ENCODE data around the gene SLC23A3.
"Not testable (repeated sequence)": the region's sequence is repeated elsewhere in the genome, so short reads cannot be mapped to it uniquely, and the experiment has no call there.

SLC23A3 gene

DNA sequence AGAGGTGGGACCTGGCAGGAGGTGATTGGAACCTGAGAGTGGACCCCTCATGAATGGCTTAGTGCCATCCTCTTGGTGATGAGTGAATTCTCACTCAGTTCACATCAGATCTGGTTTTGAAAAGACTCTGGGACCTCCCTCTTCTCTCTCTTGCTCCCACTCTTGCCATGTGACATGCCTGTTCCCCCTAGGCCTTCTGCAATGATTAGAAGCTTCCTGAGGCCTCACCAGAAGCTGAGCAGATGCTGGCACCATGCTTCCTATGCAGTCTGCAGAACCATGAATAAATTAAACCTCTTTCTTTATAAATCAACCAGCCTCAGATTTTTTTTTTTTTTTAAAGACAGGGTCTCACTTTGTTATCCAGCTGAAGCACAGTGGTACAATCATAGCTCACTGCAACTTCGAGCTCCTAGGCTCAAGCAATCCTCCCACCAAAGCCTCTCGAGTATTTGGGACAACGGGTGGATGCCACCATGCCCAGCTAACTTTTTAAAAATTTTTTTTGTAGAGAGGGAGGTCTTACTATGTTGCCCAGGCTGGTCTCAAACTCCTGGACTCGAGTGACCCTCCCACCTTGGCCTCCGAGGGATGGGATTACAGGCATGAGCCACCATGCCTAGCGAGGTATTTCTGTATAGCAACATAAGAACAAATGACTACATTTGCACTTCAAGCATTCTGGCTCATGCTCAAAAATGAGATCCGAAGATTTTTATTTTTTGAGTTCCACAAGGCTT is 34.8 kb upstream of the SLC23A3 start:
- DNase-seq: no peak

DNA sequence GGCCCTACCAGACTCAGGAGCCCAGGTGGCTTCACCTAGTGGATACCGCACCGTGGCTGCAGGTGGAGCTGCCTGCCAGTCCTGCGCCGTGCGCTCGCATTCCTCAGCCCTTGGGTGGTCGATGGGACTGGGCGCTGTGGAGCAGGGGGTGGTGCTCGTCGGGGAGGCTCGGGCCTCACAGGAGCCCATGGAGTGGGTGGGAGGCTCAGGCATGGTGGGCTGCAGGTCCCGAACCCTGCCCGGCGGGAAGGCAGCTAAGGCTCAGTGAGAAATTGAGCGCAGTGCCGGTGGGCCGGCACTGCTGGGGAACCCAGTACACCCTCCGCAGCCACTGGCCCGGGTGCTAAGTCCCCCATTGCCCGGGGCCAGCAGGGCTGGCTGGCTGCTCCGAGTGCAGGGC is 31.5 kb upstream of the SLC23A3 start:
- DNase-seq: not testable (repeated sequence)

DNA sequence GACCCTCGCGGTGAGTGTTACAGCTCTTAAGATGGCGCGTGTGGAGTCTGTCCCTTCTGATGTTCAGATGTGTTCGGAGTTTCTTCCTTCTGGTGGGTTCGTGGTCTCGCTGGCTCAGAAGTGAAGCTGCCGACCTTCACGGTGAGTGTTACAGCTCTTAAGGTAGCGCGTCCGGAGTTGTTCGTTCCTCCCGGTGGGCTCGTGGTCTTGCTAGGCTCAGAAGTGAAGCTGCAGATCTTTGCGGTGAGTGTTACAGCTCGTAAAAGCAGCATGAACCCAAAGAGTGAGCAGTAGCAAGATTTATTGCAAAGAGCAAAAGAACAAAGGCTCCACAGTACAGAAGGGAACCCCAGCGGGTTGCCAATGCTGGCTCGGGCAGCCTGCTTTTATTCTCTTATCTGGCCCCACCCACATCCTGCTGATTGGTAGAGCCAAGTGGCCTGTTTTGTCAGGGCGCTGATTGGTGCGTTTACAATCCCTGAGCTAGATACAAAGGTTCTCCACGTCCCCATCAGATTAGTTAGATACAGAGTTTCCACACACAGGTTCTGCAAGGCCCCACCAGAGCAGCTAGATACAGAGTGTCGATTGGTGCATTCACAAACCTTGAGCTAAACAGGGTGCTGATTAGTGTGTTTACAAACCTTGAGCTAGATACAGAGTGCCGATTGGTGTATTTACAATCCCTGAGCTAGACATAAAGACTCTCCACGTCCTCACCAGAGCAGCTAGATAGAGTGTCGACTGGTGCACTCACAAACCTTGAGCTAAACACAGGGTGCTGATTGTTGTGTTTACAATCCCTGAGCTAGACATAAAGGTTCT is 30.9 kb upstream of the SLC23A3 start:
- DNase-seq: not testable (repeated sequence)

DNA sequence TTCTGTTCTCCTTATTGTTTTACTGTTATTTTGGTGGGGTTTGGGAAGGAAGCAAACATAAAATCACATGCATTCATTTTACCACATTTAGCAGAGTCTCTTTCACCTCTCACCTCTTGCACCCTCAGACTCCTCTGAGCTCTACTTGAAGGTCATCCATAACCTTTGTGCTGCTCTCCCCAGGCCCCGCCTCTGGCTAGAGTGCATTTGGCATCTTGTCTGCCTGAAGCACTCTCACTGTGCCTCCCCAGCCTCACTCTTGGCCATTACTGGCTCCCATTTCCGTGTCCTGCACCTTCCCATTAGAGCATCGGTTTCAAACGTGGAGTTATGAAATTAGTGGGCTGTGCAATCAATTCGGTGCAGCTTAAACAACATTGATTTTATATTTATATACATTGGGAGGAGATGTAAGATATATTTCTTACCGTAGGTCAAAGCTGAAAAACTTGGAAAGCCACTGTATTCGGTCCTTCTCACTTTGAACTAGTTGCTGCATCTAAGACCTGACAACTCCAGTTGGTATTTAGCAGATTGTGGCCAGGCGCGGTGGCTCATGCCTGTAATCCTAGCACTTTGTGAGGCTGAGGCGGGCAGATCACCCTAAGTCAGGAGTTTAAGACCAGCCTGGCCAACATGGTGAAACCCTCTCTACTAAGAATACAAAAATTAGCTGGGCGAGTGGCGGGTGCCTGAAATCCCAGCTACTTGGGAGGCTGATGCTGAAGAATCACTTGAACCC is 29.8 kb upstream of the SLC23A3 start:
- no peak for DNase-seq

DNA sequence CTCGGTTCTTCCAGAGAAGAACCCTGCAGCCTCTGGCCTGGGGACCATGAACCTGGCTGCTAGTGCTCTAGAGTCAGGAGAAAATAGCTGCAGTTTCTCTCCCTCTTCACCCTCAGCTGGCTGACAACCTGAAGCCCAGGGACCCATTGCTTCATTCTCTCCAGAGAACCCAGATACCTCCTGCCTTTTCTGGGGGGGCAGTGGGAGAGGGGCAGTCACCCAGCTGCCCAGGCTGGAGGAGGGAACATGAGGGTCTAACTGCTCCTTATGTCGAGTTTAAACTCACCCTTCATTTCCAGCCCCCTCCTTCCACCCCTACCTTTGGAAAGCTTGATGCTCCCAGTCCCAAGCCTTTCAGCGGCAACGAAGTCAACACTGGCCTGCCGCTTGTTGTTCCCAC is 29.1 kb upstream of the SLC23A3 start:
- DNase-seq: no peak

DNA sequence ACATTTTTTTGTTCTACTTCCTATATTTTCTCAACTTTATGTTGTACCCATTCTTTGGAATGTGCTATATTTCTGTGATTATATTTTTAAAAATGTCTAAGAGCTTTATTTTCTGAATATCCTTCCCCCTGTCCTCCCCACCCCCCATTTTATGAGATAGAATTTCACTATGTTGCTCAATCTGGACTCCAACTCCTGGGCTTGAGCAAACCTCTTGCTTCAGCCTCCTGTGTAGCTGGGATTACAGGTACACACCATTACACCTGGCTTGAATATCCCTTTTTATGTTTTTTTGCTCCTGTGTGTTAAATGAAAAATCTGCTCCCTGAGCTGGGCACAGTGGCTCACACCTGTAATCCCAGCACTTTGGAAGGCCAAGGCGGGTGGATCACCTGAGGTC is 27.6 kb upstream of the SLC23A3 start:
- no peak for DNase-seq

DNA sequence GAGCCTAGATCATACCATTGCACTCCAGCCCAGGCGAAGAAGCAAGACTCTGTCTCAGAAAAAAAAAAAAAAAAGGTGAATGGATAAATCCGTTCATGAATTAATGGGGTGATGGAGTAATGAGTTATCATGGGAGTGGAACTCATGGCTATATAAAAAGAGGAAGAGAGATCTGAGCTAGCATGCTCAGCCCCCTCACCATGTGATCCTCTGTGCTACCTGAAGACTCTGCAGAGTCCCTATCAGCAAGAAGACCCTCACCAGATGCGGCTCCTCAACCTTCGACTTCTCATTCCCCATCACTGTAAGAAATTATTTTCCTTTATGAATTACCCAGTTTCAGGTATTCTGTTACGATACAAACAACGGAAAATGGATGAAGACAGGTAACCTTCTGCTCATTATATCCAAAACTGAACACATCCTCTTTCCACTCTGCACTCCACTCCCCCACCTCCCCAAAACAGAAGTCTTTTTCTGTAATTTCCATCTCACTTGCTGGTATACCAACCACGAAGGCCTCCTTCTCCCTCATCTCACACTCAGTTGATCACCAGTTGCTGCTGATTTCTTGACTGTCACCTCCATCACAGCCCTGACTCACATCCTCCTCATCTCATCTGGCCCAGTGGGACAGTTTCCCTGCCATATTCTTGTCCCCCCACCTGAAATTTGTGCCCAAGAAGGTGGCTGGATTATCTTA is 17.1 kb upstream of the SLC23A3 start:
- DNase-seq: no peak

DNA sequence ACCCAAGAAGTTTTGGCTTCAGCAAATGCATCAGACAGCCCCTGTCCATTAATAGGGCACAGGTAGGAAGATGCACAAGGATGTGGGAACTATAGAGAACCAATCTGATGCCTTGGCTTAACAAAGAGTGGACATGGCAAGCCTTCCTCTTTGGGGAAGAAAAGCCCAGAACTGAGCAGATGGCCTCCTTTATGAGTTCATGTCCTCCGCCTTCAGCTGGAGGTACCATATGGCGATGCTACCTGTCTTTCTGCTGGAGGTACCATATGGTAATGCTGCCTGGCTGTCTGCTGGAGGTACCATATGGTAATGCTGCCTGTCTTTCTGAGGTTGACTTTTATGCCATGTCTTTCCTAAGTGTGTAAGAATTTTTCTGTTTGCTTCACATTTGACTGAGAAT is 14.3 kb upstream of the SLC23A3 start:
- no peak for DNase-seq

DNA sequence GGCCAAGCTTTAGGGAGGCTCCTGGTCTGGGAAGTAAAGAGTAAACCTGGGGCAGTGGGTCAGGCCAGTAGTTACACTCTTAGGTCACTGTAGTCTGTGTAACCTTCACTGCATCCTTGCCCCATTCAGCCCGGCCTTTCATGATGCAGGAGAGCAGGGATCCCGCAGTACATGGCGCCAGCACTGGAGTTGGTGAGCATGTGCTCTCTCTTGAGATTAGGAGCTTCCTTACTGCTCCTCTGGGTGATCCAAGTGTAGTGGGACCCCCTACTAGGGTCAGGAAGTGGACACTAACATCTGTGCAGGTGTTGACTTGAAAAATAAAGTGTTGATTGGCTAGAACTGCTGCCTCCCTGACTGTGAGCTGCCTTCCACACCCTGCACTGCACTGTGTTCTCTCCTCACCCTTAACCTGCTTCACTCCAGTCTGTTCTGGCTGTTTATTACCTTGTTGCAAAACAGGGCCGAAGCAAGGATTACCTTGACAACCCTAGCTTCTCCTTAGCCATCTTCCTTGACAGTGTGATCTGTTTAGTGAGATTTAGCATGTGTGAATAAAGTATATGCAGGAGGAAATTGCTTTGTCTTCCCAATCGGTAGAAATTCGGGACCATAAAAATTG is 13.4 kb upstream of the SLC23A3 start:
- no peak for DNase-seq

DNA sequence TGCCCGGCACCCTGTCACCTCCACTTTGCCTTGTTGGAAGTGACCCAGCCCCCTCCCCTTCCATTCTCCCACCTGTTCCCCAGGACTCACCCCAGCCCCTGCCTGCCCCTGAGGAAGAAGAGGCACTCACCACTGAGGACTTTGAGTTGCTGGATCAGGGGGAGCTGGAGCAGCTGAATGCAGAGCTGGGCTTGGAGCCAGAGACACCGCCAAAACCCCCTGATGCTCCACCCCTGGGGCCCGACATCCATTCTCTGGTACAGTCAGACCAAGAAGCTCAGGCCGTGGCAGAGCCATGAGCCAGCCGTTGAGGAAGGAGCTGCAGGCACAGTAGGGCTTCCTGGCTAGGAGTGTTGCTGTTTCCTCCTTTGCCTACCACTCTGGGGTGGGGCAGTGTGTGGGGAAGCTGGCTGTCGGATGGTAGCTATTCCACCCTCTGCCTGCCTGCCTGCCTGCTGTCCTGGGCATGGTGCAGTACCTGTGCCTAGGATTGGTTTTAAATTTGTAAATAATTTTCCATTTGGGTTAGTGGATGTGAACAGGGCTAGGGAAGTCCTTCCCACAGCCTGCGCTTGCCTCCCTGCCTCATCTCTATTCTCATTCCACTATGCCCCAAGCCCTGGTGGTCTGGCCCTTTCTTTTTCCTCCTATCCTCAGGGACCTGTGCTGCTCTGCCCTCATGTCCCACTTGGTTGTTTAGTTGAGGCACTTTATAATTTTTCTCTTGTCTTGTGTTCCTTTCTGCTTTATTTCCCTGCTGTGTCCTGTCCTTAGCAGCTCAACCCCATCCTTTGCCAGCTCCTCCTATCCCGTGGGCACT is 12.7 kb upstream of the SLC23A3 start:
- no peak for DNase-seq

DNA sequence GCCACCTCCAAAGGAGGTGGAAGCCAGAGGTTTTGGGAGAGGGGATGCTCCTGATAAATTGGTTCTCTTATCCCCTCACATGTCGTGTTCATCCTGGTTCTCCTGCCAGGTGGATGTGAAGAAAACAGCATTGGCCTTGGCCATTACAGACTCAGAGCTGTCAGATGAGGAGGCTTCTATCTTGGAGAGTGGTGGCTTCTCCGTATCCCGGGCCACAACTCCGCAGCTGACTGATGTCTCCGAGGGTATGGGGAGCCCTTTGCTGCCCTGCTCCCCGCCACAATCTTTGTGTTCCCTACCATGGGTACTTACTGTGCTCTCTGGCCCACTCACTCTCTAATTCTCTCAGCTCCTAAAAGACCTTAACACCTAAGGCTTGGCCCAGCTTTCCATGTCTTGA is 11.7 kb upstream of the SLC23A3 start:
- no peak for DNase-seq

DNA sequence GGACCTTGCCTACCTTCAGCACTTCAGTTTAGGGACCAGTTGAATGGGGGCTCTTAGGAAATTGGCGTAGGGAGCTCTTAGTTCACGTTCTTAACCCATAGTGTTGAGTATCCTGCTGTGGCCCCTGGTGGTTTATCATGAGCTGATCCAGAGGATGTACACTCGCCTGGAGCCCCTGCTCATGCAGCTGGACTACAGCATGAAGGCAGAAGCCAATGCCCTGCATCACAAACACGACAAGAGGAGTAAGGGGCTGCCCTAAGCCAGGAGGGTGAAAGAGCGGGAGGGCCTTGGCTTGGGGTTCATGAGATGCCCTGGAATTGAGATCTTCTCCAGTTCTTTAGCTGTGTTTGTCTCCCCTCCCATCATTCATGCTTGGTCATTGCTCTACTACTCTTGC is 11.1 kb upstream of the SLC23A3 start:
- no peak for DNase-seq

DNA sequence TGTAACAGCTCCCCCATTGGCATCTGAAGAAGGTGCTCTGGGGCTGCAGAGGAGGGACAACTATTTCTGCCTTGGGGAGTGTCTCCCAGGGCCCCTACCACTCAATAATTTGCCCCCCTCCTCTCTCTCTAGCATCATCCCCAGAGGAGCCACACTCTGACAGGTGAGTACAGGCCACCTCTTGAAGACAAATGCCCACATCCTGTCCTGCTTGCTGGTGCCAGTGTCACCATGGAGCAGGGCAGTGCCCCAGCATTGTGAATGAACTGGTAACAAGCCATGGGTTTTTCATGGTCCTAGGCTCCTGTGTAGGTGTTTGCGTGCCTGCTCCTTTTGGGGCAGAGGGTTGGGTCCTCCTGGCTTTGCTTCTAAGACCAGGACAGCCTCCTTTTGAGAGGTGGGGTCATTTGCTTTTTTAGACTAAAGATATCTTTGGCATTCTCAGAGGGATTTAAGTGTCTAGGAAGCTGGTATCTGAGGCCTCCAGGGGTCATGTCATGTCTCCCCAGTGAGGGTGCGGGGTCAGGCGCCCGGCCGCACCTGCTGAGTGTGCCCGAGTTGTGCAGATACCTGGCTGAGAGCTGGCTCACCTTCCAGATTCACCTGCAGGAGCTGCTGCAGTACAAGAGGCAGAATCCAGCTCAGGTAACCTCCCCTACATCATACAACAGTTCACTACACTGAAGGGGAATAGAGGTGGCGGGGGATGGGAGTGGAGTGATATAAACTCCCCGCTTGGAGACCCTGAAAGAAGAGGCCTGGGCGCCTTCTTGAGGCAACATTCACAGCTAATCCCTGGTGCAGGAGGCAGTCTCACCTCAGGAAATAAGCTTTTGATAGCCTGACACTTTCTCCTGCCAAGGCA is 10.0 kb upstream of the SLC23A3 start:
- no peak for DNase-seq

DNA sequence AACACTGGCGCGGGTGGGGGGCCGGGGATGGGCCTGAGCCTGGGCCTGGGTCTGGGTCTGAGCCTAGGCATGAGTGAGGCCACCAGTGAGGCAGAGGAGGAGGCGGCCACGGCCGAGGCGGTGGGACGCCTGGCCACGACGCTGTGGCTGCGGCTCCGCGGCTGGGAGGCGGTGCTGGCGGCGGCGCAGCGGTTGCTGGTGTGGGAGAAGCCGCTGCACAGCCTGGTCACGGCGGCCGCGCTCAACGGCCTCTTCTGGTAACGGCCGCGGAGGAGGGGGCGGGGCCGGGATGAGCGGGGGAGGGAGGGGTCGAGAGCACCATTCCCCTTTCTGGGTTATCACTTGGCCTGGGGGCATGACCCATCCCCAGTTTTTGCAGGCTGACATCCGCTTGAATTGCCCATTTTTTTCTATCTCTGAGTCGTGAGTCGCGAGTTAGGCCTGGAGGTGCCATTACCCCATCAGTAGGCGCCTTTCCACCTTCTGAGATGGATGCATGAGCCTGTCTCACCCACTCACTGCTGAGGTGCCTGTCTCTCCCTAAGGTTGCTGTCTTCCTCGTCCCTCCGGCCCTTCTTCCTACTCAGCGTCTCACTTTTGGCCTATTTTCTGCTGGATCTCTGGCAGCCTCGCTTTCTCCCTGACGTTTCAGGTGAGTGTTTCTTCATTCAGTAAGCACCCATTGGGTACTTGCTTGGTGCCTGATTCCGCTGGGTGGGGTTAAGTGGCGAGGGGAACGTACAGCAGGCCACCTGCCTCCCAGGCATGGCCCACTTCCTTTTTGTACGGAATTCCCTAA is 8.7 kb upstream of the SLC23A3 start:
- DNase-seq: no peak

DNA sequence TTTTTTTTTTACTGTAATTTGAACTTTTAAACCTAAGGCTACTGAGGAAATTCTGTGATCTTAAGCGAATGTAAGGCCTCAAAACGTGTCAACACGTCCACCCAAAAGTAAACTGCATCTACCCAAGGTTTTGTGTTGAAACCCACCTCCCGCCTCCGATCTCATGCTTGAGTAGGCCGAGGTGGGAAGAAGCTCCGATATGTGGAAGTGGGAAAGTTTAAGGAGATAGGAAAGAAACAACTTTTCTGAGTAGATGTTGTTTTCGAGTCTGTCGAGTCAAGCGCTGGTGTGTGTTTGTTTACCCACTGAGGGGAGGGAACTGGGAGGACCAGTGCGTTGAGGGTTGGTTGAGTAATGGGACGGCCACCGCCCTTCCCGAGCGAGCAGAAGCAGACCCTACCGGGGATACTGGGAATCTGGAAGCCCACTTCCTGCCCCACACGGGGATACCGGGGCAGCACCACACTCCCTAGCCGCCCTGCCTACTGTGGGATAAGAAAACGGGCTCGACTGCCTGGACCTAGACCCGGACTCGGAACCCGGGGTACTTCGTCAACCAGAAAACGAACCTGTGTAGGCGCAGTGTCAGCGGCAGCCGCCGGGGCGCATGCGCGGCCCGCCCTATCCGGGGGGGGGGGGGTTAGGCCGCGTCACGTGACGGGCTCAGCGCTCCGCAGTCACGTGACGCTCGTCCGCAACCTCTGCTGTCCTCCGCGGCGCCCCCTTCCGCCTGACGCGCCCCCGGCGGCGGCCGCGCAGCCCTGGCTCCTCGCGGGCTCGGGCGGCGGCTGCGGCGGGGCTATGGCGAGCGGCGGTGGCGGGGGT is 7.9 kb upstream of the SLC23A3 start, which contains the start of gene RETREG2:
RETREG2 (plus strand) TSS at position 724 of the 825 bp plus-strand sequence; CDS start at position 802, 78 bp downstream.
- DNase-seq: peak; percentile 84 to 89

DNA sequence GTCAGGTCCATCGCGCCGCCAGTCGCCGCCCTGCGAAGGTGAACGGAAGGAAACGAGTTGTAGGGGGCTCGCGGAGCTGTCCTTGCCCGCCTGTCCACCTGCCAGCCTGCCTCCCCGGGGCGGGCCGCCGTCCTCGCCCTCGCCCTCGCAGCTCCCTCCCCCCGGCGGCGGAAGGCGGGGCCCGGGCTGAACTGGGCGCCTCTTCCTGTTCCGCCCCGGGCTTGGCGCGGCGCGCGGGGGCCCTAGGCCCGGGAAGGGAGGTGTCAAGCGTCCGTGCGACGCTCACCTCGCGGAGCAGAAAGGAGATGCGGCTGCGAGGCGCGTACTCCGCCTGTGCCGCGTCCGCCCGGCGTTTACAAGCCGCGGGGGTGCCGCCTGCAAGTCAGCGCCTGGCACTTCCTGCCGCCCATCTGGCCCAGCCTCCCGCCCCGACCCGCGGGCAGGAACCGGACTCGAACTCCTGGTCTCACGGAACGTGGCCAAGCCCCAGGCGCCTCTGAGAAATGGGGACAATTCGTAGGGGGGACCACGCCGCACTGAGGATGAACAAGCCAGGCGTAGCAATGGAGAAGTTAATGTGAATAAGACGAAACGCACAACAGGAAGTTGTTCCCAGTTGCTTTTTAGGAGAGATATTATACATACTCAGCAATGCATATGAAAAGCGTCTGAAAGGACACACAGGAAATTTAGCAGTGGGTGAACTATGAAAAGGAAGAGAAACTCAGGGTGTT is 7.2 kb upstream of the SLC23A3 start, which contains the start of gene CNPPD1:
CNPPD1 (minus strand) TSS at position 108 of the 734 bp plus-strand sequence; CDS start at position 11, 97 bp downstream.
- DNase-seq: peak; percentile 78 to 83

DNA sequence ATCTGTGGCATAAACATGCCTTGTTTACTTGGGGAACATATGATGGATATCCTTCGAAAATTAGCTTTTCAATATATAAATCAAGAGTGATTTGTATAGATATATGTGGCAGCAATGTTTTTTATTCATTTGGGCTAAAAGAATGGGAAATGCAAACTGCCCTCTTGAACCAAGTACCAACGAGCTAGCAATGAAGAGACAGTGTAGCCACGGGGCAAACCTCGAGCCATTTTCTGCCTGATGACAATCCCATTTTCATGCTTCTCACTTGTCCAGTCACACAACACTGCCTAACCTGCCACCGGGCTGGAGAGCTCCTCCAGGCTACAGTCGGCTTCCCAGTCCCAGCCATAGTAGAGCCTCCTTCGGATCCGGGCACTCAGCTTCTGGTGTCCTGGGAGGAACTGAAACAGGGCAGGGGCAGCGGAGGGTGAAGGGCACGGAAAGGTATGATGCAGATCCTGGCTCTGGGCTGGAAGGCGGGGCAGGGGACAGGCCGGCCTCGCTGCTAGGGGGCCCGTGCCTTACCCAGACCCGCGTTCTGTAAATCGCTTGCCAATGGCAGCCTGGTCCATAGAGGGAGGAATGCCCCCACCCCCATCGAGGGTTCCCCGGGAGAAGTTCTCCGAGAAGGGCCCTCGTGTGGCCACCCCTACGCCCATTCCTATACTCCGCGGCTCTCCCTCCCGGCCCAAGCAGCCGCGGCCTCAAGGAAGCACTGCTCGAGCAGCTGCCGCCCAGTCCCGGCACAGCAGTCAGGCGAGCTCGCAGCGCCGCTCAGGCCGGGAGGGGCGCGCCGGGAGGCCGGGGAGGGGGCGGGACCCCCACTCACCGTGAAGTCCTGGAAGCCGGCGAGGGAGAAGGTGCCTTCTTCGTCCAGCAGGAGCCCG is 6.3 kb upstream of the SLC23A3 start:
- DNase-seq: no peak
